A549 (cell line): Measurements from ENCODE around the gene CD22. TPM values are rescaled to one million over a fixed set of nuclear protein-coding genes. Genes with fewer than 3 reads are reported as not detected.

Source experiments
- ATAC-seq, 2 experiments: fragments of 200-7000 bp in 1 of 2; fragments of >200 bp in 1 of 2; cut with Nextera tagmentation in 1 of 2; cut with Tn5 transposase in 1 of 2; 3 replicates each; pipeline versions ENCODE4 v1.8.0 to v1.9.1; 2018 to 2020; ENCODE audit warnings: mild to moderate bottlenecking in 1 of 2, moderate library complexity in 1 of 2
- CTCF ChIA-PET: fragments of 300-600 bp; sonication (Branson Sonifier 250); formaldehyde crosslinking; extraction: SDS; loops from one replicate; lab custom pipeline; 2021; ENCODE audit warnings: antibody characterized with exemption, inconsistent platforms; lab: Yijun Ruan, JAX
- POLR2A ChIA-PET: fragments of 350-600 bp; formaldehyde crosslinking; extraction: SDS; loops from one replicate; lab custom pipeline; 2021; ENCODE audit warnings: antibody characterized with exemption, inconsistent platforms; lab: Yijun Ruan, JAX
- DNase-seq, 2 experiments: peaks; one replicate each; pipeline versions ENCODE4 v3.0.0 to v3.0.0-alpha.2; 2011 to 2016; ENCODE audit warnings: low read depth in 1 of 2, low spot score in 1 of 2
- FAIRE-seq: peaks from 2 replicates; lab custom pipeline; 2011; peaks lifted over from hg19 to GRCh38; lab: Jason Lieb, UNC
- H3K27ac ChIP-seq, 2 experiments: fragments of >200 bp; sonication (Bioruptor Twin); formaldehyde crosslinking; 3 replicates each; pipeline ENCODE4 v1.5.1; 2016 to 2017
- H3K4me1 ChIP-seq: fragments of >200 bp; sonication (Bioruptor Twin); formaldehyde crosslinking; 3 replicates; pipeline ENCODE4 v1.6.1; 2016
- H3K4me2 ChIP-seq: fragments of >200 bp; sonication (Bioruptor Twin); formaldehyde crosslinking; 3 replicates; pipeline ENCODE4 v1.6.1; 2016
- H3K4me3 ChIP-seq: fragments of >200 bp; sonication (Bioruptor Twin); formaldehyde crosslinking; 3 replicates; pipeline ENCODE4 v1.5.1; 2016
- H3K9me3 ChIP-seq: fragments of >200 bp; sonication (Bioruptor Twin); formaldehyde crosslinking; 3 replicates; pipeline ENCODE4 v1.6.1; 2016
- CHD2 ChIP-seq: fragments of 150-350 bp; IDR thresholded peaks from 2 replicates; pipeline ENCODE4 v1.6.1; 2014; ENCODE audit warnings: low read length; ENCODE audit not compliant: partially characterized antibody
- CHD4 ChIP-seq: fragments of 200-600 bp; sonication (generic); IDR thresholded peaks from 2 replicates; pipeline ENCODE4 v1.6.1; 2016; ENCODE audit warnings: antibody characterized with exemption, mild to moderate bottlenecking, borderline replicate concordance
- EHF ChIP-seq: fragments of 250-450 bp; sonication (Bioruptor Pico); IDR thresholded peaks from 2 replicates; pipeline ENCODE4 v1.5.0; 2020; ENCODE audit warnings: mild to moderate bottlenecking
- FOSB ChIP-seq: fragments of 250-450 bp; sonication (Bioruptor Pico); IDR thresholded peaks from 2 replicates; pipeline ENCODE4 v1.5.0; 2020; ENCODE audit warnings: mild to moderate bottlenecking, moderate library complexity
- GATA3 ChIP-seq: IDR thresholded peaks from 2 replicates; pipeline ENCODE4 v1.6.1; 2012; ENCODE audit warnings: borderline replicate concordance
- HOXB13 ChIP-seq: fragments of 250-450 bp; sonication (Bioruptor Pico); IDR thresholded peaks from 2 replicates; pipeline ENCODE4 v1.5.0; 2020; ENCODE audit warnings: low read depth, mild to moderate bottlenecking, moderate library complexity
- HOXB5 ChIP-seq: fragments of 250-450 bp; sonication (Bioruptor Pico); IDR thresholded peaks from 2 replicates; pipeline ENCODE4 v1.5.0; 2020; ENCODE audit warnings: mild to moderate bottlenecking, moderate library complexity
- JUNB ChIP-seq: fragments of >200 bp; sonication (Bioruptor Twin); formaldehyde crosslinking; IDR thresholded peaks from 2 replicates; pipeline ENCODE4 v1.6.1; 2016
- KDM1A ChIP-seq: fragments of 200-600 bp; sonication (generic); IDR thresholded peaks from 2 replicates; pipeline ENCODE4 v1.6.1; 2016; ENCODE audit warnings: low read depth, mild to moderate bottlenecking
- NFE2L2 ChIP-seq: fragments of 150-350 bp; conservative IDR thresholded peaks from 2 replicates; pipeline ENCODE4 v1.6.1; 2014; ENCODE audit warnings: low read length
- POLR2A ChIP-seq: IDR thresholded peaks from 2 replicates; pipeline ENCODE4 v1.6.1; 2012; ENCODE audit warnings: mild to moderate bottlenecking, low read length
- RAD21 ChIP-seq, 2 experiments: fragments of >200 bp in 1 of 2; sonication (Bioruptor Twin) in 1 of 2; formaldehyde crosslinking in 1 of 2; IDR thresholded peaks in 1 of 2; conservative IDR thresholded peaks in 1 of 2; 2 replicates in 1 of 2; 3 replicates in 1 of 2; pipeline ENCODE4 v1.6.1; 2012 to 2018; ENCODE audit warnings: inconsistent platforms in 1 of 2
- TFCP2L1 ChIP-seq: fragments of 250-450 bp; sonication (Bioruptor Pico); IDR thresholded peaks from 2 replicates; pipeline ENCODE4 v1.5.0; 2021; ENCODE audit warnings: mild to moderate bottlenecking
- ZSCAN20 ChIP-seq: fragments of 250-450 bp; sonication (Bioruptor Pico); IDR thresholded peaks from 2 replicates; pipeline ENCODE4 v1.8.0; 2022; ENCODE audit warnings: mild to moderate bottlenecking, moderate library complexity
- WGBS: methylation state at CpG from one replicate; pipeline ENCODE4 v1.1.6; 2017; ENCODE audit errors: missing lambda C conversion rate; 5-methylcytosine and 5-hydroxymethylcytosine counted together
- polyA plus RNA-seq, 4 experiments: library from polyadenylated mRNA; depleted of rRNA in 3 of 4; stranded (reverse); fragments of >200 nt; fragmentation: RNase III in 1 of 4; extraction: RNeasy Plus Mini Kit Qiagen cat#74134 plus additional on column Dnase treatment in 1 of 4; gene quantifications; 2 replicates in 3 of 4; 3 replicates in 1 of 4; pipeline ENCODE4 v1.2.3, GENCODE V29; 2011 to 2017
- TF ChIP-seq, protein P1 (sequence below): fragments of 200-600 bp; sonication (generic); IDR thresholded peaks from 2 replicates; pipeline ENCODE4 v1.6.1; 2016; ENCODE audit warnings: antibody characterized with exemption, mild to moderate bottlenecking, moderate library complexity
- TF ChIP-seq, protein P2 (sequence below): IDR thresholded peaks from 2 replicates; pipeline ENCODE4 v1.6.1; 2012
- TF ChIP-seq, protein P3 (sequence below): fragments of 250-450 bp; sonication (Bioruptor Pico); IDR thresholded peaks from 2 replicates; pipeline ENCODE4 v1.5.0; 2021; ENCODE audit warnings: mild to moderate bottlenecking, moderate library complexity, borderline replicate concordance
- TF ChIP-seq, protein P4 (sequence below): fragments of 150-350 bp; IDR thresholded peaks from 2 replicates; pipeline ENCODE4 v1.6.1; 2014; ENCODE audit warnings: low read depth, mild to moderate bottlenecking, low read length
- TF ChIP-seq, protein P5 (sequence below): IDR thresholded peaks from 2 replicates; pipeline ENCODE4 v1.6.1; 2012; ENCODE audit warnings: low read depth, borderline replicate concordance
- TF ChIP-seq, protein P6 (sequence below): IDR thresholded peaks from 2 replicates; pipeline ENCODE4 v1.6.1; 2012
- TF ChIP-seq, protein P7 (sequence below): fragments of 450-650 bp; IDR thresholded peaks from 2 replicates; pipeline ENCODE4 v1.6.1; 2014; ENCODE audit warnings: antibody characterized with exemption

Gene CD22
- polyA plus RNA-seq, 2 of the 4 experiments (the other 2 are of a cell fraction): 0.05 to 0.14 TPM

DNA sequence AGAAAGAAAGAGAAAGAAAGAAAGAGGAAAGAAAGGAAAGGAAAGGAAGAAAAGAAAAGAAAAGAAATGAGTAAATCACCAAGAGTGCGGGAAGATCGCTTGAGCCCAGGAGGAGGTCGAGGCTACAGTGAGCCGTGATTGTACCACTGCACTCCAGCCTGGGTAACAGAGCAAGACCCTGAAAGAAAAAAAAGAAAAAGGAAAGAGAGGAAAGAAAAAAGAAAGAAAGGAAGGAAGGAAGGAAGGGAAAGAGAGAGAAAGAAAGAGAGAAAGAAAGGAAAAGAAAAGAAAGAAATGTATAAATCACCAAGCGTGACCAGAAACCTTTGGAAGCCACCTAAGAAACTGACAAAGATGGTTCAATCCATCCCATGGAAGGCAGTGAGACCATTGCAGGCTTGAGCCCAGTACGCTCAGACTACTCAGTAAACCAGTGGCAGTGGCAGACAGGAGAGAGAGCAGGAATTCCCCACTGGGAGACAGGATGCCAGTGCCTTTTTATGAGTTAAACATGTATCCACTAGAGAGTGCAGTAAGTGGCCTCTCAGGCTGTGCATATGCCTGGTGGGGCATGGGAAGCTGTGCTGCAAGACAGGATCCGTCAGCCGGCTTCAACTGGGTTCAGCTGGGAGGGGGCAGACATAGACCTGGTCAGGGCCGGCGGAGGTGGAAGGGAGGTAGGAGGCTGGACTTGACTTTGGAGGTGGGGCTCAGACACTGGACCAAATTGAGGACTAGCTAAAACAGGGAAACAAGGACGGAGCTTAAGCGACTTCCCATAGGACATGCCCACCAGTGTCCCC is 46.7 kb downstream of the CD22 start:
- Histone ChIP-seq H3K4me2 (no peak overlapping the region), H3K4me1 (no peaks in the 10 kb centered on the region), H3K9me3 (peaks cover 14% of the 10 kb centered on the region; the same call in 2 of the 3 replicates), H3K27ac (no peak overlapping the region), H3K4me3 (no peak overlapping the region)
- ATAC-seq: peak; percentile 30 to 61; a peak in 3 of 6 replicates
- CTCF ChIA-PET: interaction anchor here (0.5 to 3.6 kb wide), 7 partner anchors 9 to 119 kb away, joined by 3 to 17 read pairs (median 3); no protein-coding TSS in a partner anchor
- no peak for FAIRE-seq
- no peak for DNase-seq
- TF ChIP-seq, protein P1, sequence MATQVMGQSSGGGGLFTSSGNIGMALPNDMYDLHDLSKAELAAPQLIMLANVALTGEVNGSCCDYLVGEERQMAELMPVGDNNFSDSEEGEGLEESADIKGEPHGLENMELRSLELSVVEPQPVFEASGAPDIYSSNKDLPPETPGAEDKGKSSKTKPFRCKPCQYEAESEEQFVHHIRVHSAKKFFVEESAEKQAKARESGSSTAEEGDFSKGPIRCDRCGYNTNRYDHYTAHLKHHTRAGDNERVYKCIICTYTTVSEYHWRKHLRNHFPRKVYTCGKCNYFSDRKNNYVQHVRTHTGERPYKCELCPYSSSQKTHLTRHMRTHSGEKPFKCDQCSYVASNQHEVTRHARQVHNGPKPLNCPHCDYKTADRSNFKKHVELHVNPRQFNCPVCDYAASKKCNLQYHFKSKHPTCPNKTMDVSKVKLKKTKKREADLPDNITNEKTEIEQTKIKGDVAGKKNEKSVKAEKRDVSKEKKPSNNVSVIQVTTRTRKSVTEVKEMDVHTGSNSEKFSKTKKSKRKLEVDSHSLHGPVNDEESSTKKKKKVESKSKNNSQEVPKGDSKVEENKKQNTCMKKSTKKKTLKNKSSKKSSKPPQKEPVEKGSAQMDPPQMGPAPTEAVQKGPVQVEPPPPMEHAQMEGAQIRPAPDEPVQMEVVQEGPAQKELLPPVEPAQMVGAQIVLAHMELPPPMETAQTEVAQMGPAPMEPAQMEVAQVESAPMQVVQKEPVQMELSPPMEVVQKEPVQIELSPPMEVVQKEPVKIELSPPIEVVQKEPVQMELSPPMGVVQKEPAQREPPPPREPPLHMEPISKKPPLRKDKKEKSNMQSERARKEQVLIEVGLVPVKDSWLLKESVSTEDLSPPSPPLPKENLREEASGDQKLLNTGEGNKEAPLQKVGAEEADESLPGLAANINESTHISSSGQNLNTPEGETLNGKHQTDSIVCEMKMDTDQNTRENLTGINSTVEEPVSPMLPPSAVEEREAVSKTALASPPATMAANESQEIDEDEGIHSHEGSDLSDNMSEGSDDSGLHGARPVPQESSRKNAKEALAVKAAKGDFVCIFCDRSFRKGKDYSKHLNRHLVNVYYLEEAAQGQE: no peak
- TF ChIP-seq ZSCAN20 (CRISPR knock-in tag) (no peak), CHD2 (no peak), RAD21 (conservative IDR thresholded peaks at IDR 0.05 in 1 of 2, IDR thresholded peaks at IDR 0.05 in 1 of 2) (no peak), JUNB (no peak), CHD4 (no peak), NFE2L2 (no peak)
- TF ChIP-seq, protein P2, sequence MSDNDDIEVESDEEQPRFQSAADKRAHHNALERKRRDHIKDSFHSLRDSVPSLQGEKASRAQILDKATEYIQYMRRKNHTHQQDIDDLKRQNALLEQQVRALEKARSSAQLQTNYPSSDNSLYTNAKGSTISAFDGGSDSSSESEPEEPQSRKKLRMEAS: no peak
- 58% methylated on average over 12 of the region's 12 CpGs for WGBS
- POLR2A ChIA-PET: no interaction called here

DNA sequence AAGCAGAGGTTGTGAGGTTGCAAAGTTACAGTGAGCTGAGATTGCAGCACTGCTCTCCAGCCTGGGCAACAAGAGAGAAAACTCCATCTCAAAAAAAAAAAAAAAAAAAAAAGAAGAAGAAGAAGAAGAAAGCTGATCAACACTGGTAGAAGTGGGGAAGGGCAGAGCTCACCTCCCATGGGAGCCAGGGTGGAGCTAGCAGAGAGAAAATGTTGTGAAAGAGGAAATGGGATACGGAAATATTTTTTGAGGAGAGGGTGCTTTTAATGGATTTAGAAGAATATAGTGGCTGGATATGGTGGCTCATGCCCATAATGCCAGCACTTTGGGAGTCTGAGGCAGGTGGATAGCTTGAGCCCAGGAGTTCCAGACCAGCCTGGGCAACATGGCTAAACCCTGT is 48.7 kb downstream of the CD22 start:
- Histone ChIP-seq H3K4me1 (no peaks in the 10 kb centered on the region), H3K4me2 (no peak overlapping the region), H3K9me3 (peaks cover 19% of the 10 kb centered on the region; the same call in 2 of the 3 replicates), H3K27ac (no peak overlapping the region), H3K4me3 (no peak overlapping the region)
- WGBS: 21% methylated on average over 1 of the region's 1 CpG
- ATAC-seq: no peak
- CTCF ChIA-PET: interaction anchor here (0.7 to 3.6 kb wide), 6 partner anchors 10 to 1833 kb away, joined by 3 to 17 read pairs (median 4); partner anchors contain the start of gene FFAR1
- no peak for FAIRE-seq
- POLR2A ChIA-PET: interaction anchor here (0.6 kb wide), 1 partner anchor 182 kb away, joined by 4 read pairs; no protein-coding TSS in a partner anchor
- DNase-seq: no peak
- TF ChIP-seq ZSCAN20 (CRISPR knock-in tag): no peak
- TF ChIP-seq JUNB: no peak
- no peak for TF ChIP-seq CHD4
- no peak for TF ChIP-seq FOSB (CRISPR knock-in tag)

DNA sequence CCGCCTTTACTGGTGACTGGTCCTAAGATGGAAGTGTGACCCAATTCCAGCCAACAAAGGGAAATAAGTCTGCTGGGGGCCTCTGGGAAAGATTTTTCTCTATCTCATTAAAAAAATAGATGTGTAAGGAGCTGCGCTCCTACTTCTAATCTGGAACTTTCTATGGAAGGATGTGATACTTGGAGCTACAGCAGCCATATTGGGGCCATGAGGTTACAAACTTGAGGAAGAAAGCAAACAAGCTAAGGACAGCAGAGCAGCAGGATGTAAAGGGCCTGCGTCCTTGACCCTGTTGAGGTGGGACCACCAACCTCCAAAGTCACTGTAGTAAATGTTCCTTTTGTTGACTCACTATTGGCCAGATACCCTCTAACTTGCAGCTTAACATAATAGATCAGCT is 49.4 kb downstream of the CD22 start:
- Histone ChIP-seq H3K4me3 (no peak overlapping the region), H3K4me2 (no peak overlapping the region), H3K27ac (no peak overlapping the region), H3K9me3 (peaks cover 22% of the 10 kb centered on the region; the same call in 2 of the 3 replicates), H3K4me1 (no peaks in the 10 kb centered on the region)
- FAIRE-seq (peak; percentile 51), DNase-seq (no peak), ATAC-seq (no peak)
- ChIA-PET POLR2A (no interaction called here), CTCF (interaction anchor here (0.7 to 3.6 kb wide), 6 partner anchors 25 to 132 kb away, joined by 3 to 17 read pairs (median 3); no protein-coding TSS in a partner anchor)
- WGBS: 60% methylated on average over 3 of the region's 3 CpGs
- TF ChIP-seq, protein P3, sequence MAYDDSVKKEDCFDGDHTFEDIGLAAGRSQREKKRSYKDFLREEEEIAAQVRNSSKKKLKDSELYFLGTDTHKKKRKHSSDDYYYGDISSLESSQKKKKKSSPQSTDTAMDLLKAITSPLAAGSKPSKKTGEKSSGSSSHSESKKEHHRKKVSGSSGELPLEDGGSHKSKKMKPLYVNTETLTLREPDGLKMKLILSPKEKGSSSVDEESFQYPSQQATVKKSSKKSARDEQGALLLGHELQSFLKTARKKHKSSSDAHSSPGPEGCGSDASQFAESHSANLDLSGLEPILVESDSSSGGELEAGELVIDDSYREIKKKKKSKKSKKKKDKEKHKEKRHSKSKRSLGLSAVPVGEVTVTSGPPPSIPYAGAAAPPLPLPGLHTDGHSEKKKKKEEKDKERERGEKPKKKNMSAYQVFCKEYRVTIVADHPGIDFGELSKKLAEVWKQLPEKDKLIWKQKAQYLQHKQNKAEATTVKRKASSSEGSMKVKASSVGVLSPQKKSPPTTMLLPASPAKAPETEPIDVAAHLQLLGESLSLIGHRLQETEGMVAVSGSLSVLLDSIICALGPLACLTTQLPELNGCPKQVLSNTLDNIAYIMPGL (CRISPR knock-in tag): no peak
- no peak for TF ChIP-seq GATA3
- TF ChIP-seq, protein P4, sequence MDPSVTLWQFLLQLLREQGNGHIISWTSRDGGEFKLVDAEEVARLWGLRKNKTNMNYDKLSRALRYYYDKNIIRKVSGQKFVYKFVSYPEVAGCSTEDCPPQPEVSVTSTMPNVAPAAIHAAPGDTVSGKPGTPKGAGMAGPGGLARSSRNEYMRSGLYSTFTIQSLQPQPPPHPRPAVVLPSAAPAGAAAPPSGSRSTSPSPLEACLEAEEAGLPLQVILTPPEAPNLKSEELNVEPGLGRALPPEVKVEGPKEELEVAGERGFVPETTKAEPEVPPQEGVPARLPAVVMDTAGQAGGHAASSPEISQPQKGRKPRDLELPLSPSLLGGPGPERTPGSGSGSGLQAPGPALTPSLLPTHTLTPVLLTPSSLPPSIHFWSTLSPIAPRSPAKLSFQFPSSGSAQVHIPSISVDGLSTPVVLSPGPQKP: no peak
- no peak for TF ChIP-seq KDM1A
- TF ChIP-seq, protein P5, sequence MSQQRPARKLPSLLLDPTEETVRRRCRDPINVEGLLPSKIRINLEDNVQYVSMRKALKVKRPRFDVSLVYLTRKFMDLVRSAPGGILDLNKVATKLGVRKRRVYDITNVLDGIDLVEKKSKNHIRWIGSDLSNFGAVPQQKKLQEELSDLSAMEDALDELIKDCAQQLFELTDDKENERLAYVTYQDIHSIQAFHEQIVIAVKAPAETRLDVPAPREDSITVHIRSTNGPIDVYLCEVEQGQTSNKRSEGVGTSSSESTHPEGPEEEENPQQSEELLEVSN: no peak
- TF ChIP-seq, protein P6, sequence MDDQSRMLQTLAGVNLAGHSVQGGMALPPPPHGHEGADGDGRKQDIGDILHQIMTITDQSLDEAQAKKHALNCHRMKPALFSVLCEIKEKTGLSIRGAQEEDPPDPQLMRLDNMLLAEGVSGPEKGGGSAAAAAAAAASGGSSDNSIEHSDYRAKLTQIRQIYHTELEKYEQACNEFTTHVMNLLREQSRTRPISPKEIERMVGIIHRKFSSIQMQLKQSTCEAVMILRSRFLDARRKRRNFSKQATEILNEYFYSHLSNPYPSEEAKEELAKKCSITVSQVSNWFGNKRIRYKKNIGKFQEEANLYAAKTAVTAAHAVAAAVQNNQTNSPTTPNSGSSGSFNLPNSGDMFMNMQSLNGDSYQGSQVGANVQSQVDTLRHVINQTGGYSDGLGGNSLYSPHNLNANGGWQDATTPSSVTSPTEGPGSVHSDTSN: no peak
- TF ChIP-seq, protein P7, sequence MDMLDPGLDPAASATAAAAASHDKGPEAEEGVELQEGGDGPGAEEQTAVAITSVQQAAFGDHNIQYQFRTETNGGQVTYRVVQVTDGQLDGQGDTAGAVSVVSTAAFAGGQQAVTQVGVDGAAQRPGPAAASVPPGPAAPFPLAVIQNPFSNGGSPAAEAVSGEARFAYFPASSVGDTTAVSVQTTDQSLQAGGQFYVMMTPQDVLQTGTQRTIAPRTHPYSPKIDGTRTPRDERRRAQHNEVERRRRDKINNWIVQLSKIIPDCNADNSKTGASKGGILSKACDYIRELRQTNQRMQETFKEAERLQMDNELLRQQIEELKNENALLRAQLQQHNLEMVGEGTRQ: no peak
- TF ChIP-seq TFCP2L1 (CRISPR knock-in tag): no peak
- TF ChIP-seq HOXB5 (CRISPR knock-in tag): no peak
- TF ChIP-seq POLR2A: no peak
- no peak for TF ChIP-seq HOXB13 (CRISPR knock-in tag)
- no peak for TF ChIP-seq EHF
- TF ChIP-seq, all 56 proteins: peak for 0
